ENCODE measurements around the gene SLC37A1.

Gene SLC37A1

DNA sequence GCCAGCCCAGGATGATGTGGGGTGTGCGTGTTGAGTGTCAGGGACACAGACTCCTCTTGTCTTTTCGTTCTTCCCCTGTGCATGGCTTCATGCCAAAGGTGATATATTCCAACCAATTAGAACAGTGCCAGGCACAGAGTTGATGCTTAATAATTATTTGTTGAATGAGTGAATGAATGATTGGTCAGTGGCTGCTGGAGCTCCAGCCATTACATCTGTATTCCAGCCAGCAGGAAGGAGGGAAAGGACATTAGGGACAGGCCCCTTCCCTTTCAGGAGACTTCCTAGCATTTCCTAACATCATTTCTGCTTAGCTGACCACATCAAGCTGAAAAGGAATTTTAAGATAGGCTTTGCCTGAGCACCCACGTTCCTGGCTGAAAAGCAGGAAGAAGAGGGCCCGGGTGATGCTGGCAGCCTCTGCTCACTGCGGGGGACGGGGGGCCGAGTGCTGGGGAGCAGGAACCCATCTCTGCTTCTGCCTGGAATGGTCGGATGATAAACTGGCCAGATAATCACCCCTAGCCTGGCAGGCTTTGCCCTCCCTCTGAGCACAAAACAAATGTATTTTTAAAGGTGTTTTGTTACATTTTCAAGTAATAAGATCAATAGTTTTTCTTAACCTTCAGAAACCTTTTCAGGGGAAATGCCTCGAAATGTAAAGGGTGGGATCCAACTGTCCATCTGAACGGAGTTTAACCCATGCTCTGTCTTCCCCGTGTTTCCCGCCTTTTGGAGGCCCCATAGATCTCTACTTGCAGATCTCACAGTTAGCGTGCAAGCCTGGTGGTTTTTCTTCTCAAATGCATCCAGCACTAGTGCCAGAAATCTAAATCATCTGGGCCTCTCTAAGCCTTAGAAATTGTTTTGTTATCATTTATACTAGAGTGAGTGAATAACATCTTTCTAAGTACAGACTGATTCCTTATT lies 39.0 kb downstream of the SLC37A1 start:
- H3K27ac ChIP-seq (replicated peaks) = no peak overlapping the region
- no peak overlapping the region for H3K4me3 ChIP-seq (replicated peaks; ENCODE audit: insufficient read depth, low read length)
- TF ChIP-seq CTCF (IDR thresholded peaks at IDR 0.05; ENCODE audit: insufficient read depth, low read length) (no peak), GABPA (IDR thresholded peaks at IDR 0.05; ENCODE audit: low read depth) (no peak), POLR2AphosphoS5 (IDR thresholded peaks at IDR 0.05; ENCODE audit: low read depth) (no peak), SPI1 (IDR thresholded peaks at IDR 0.05; ENCODE audit: borderline replicate concordance, low read depth) (no peak)
- TF ChIP-seq, protein P1, sequence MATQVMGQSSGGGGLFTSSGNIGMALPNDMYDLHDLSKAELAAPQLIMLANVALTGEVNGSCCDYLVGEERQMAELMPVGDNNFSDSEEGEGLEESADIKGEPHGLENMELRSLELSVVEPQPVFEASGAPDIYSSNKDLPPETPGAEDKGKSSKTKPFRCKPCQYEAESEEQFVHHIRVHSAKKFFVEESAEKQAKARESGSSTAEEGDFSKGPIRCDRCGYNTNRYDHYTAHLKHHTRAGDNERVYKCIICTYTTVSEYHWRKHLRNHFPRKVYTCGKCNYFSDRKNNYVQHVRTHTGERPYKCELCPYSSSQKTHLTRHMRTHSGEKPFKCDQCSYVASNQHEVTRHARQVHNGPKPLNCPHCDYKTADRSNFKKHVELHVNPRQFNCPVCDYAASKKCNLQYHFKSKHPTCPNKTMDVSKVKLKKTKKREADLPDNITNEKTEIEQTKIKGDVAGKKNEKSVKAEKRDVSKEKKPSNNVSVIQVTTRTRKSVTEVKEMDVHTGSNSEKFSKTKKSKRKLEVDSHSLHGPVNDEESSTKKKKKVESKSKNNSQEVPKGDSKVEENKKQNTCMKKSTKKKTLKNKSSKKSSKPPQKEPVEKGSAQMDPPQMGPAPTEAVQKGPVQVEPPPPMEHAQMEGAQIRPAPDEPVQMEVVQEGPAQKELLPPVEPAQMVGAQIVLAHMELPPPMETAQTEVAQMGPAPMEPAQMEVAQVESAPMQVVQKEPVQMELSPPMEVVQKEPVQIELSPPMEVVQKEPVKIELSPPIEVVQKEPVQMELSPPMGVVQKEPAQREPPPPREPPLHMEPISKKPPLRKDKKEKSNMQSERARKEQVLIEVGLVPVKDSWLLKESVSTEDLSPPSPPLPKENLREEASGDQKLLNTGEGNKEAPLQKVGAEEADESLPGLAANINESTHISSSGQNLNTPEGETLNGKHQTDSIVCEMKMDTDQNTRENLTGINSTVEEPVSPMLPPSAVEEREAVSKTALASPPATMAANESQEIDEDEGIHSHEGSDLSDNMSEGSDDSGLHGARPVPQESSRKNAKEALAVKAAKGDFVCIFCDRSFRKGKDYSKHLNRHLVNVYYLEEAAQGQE (IDR thresholded peaks at IDR 0.05; ENCODE audit: insufficient replicate concordance, low read depth) = no peak
- no peaks in the 10 kb centered on the region for H3K27me3 ChIP-seq (ENCODE audit: insufficient read depth, poor library complexity, severe bottlenecking)
- DNase-seq (ENCODE audit: low read depth in 1 of 2, low spot score in 1 of 2) = no peak

GRCh38 chr21:42553435-42553834 lies 39.8 kb downstream of the SLC37A1 start:
- no peaks in the 10 kb centered on the region for H3K27me3 ChIP-seq (ENCODE audit: insufficient read depth, poor library complexity, severe bottlenecking)
- TF ChIP-seq, protein P1 (IDR thresholded peaks at IDR 0.05; ENCODE audit: insufficient replicate concordance, low read depth) = no peak
- no peak for TF ChIP-seq GABPA (IDR thresholded peaks at IDR 0.05; ENCODE audit: low read depth)
- TF ChIP-seq SPI1 (IDR thresholded peaks at IDR 0.05; ENCODE audit: borderline replicate concordance, low read depth) = no peak
- no peak for TF ChIP-seq POLR2AphosphoS5 (IDR thresholded peaks at IDR 0.05; ENCODE audit: low read depth)
- TF ChIP-seq CTCF (IDR thresholded peaks at IDR 0.05; ENCODE audit: insufficient read depth, low read length) = no peak

GRCh38 chr21:42554251-42554961 lies 40.8 kb downstream of the SLC37A1 start:
- no peak for DNase-seq (ENCODE audit: low read depth in 1 of 2, low spot score in 1 of 2)
- H3K27ac ChIP-seq (replicated peaks) = no peak overlapping the region
- H3K27me3 ChIP-seq (ENCODE audit: insufficient read depth, poor library complexity, severe bottlenecking) = no peaks in the 10 kb centered on the region
- no peak overlapping the region for H3K4me3 ChIP-seq (replicated peaks; ENCODE audit: insufficient read depth, low read length)
- TF ChIP-seq POLR2AphosphoS5 (IDR thresholded peaks at IDR 0.05; ENCODE audit: low read depth) (no peak), SPI1 (IDR thresholded peaks at IDR 0.05; ENCODE audit: borderline replicate concordance, low read depth) (no peak), CTCF (IDR thresholded peaks at IDR 0.05; ENCODE audit: insufficient read depth, low read length) (no peak), GABPA (IDR thresholded peaks at IDR 0.05; ENCODE audit: low read depth) (no peak)
- TF ChIP-seq, protein P1 (IDR thresholded peaks at IDR 0.05; ENCODE audit: insufficient replicate concordance, low read depth) = no peak

More at GRCh38 chr21:42553435-42553834, 39.8 kb downstream of the SLC37A1 start:
- no peak overlapping the region for H3K27ac ChIP-seq (replicated peaks)
- H3K4me3 ChIP-seq (replicated peaks; ENCODE audit: insufficient read depth, low read length) = no peak overlapping the region
- no peak for DNase-seq (ENCODE audit: low read depth in 1 of 2, low spot score in 1 of 2)
